ENCODE data around the gene VPS8.
"Not testable (repeated sequence)": the region's sequence is repeated elsewhere in the genome, so short reads cannot be mapped to it uniquely, and the experiment has no call there.

Gene VPS8

GRCh38 chr3:184982076-184982475, 170.1 kb downstream of the VPS8 start:
- no peaks in the 10 kb centered on the region for H3K9me2 ChIP-seq (ENCODE audit: low read depth, low read length)
- H3K79me2 ChIP-seq (ENCODE audit: insufficient read depth, low read length) = no peaks in the 10 kb centered on the region
- H3K4me2 ChIP-seq (ENCODE audit: low read length) = no peak overlapping the region
- H3K9me3 ChIP-seq (ENCODE audit: low read length) = no peaks in the 10 kb centered on the region
- no peaks in the 10 kb centered on the region for H4K20me1 ChIP-seq (ENCODE audit: insufficient read depth, low read length)
- no peak overlapping the region for H2AFZ ChIP-seq (ENCODE audit: low read length)
- no peak overlapping the region for H3K27ac ChIP-seq (ENCODE audit: low read depth, low read length, poor library complexity, severe bottlenecking)
- TF ChIP-seq EZH2 (IDR thresholded peaks at IDR 0.05; ENCODE audit: borderline replicate concordance, low read length) (no peak), CTCF (IDR thresholded peaks at IDR 0.05; ENCODE audit: low read length) (no peak)
- H3K36me3 ChIP-seq (ENCODE audit: insufficient read depth, low read length) = peaks cover 6% of the 10 kb centered on the region; the same call in 1 of the 2 replicates
- H3K27me3 ChIP-seq (ENCODE audit: insufficient read depth, low read length) = no peaks in the 10 kb centered on the region
- H3F3A ChIP-seq (ENCODE audit: insufficient read depth, low read length) = no peaks in the 10 kb centered on the region
- H3K4me3 ChIP-seq (ENCODE audit: low read depth, low read length, poor library complexity, severe bottlenecking) = no peak overlapping the region
- no peaks in the 10 kb centered on the region for H3K4me1 ChIP-seq (ENCODE audit: insufficient read depth, low read length, severe bottlenecking)
- no peak overlapping the region for H3K9ac ChIP-seq (ENCODE audit: low read length)

GRCh38 chr3:184985586-184985985, 173.6 kb downstream of the VPS8 start:
- H3K79me2 ChIP-seq (ENCODE audit: insufficient read depth, low read length) = no peaks in the 10 kb centered on the region
- no peak overlapping the region for H3K4me3 ChIP-seq (ENCODE audit: low read depth, low read length, poor library complexity, severe bottlenecking)
- no peak overlapping the region for H3K9ac ChIP-seq (ENCODE audit: low read length)
- no peak overlapping the region for H3K27ac ChIP-seq (ENCODE audit: low read depth, low read length, poor library complexity, severe bottlenecking)
- H3K9me3 ChIP-seq (ENCODE audit: low read length) = no peaks in the 10 kb centered on the region
- H4K20me1 ChIP-seq (ENCODE audit: insufficient read depth, low read length) = no peaks in the 10 kb centered on the region
- no peaks in the 10 kb centered on the region for H3F3A ChIP-seq (ENCODE audit: insufficient read depth, low read length)
- peaks cover 14% of the 10 kb centered on the region; the same call in 1 of the 2 replicates for H3K36me3 ChIP-seq (ENCODE audit: insufficient read depth, low read length)
- no peaks in the 10 kb centered on the region for H3K9me2 ChIP-seq (ENCODE audit: low read depth, low read length)
- H3K4me2 ChIP-seq (ENCODE audit: low read length) = no peak overlapping the region
- no peaks in the 10 kb centered on the region for H3K27me3 ChIP-seq (ENCODE audit: insufficient read depth, low read length)
- TF ChIP-seq EZH2 (IDR thresholded peaks at IDR 0.05; ENCODE audit: borderline replicate concordance, low read length) = no peak
- no peak overlapping the region for H2AFZ ChIP-seq (ENCODE audit: low read length)
- no peaks in the 10 kb centered on the region for H3K4me1 ChIP-seq (ENCODE audit: insufficient read depth, low read length, severe bottlenecking)

- Histone ChIP-seq H3K9me3 (ENCODE audit: low read length) (no peaks in the 10 kb centered on the region), H3K9me2 (ENCODE audit: low read depth, low read length) (no peaks in the 10 kb centered on the region), H3K27me3 (ENCODE audit: insufficient read depth, low read length) (no peaks in the 10 kb centered on the region), H3K27ac (ENCODE audit: low read depth, low read length, poor library complexity, severe bottlenecking) (no peak overlapping the region), H3K9ac (ENCODE audit: low read length) (no peak overlapping the region), H3F3A (ENCODE audit: insufficient read depth, low read length) (no peaks in the 10 kb centered on the region), H3K36me3 (ENCODE audit: insufficient read depth, low read length) (peaks cover 14% of the 10 kb centered on the region; the same call in 1 of the 2 replicates), H4K20me1 (ENCODE audit: insufficient read depth, low read length) (no peaks in the 10 kb centered on the region), H3K4me2 (ENCODE audit: low read length) (no peak overlapping the region), H3K4me3 (ENCODE audit: low read depth, low read length, poor library complexity, severe bottlenecking) (no peak overlapping the region), H3K79me2 (ENCODE audit: insufficient read depth, low read length) (no peaks in the 10 kb centered on the region), H2AFZ (ENCODE audit: low read length) (no peak overlapping the region), H3K4me1 (ENCODE audit: insufficient read depth, low read length, severe bottlenecking) (no peaks in the 10 kb centered on the region)
- TF ChIP-seq CTCF (IDR thresholded peaks at IDR 0.05; ENCODE audit: low read length) = no peak
- TF ChIP-seq EZH2 (IDR thresholded peaks at IDR 0.05; ENCODE audit: borderline replicate concordance, low read length) = no peak
Observed at GRCh38 chr3:184986366-184986889, 174.5 kb downstream of the VPS8 start.

GRCh38 chr3:184993394-184993793, 181.4 kb downstream of the VPS8 start:
- TF ChIP-seq CTCF (IDR thresholded peaks at IDR 0.05; ENCODE audit: low read length) (no peak), EZH2 (IDR thresholded peaks at IDR 0.05; ENCODE audit: borderline replicate concordance, low read length) (no peak)
- no peaks in the 10 kb centered on the region for H3K27me3 ChIP-seq (ENCODE audit: insufficient read depth, low read length)
- no peak overlapping the region for H2AFZ ChIP-seq (ENCODE audit: low read length)
- H3K79me2 ChIP-seq (ENCODE audit: insufficient read depth, low read length) = no peaks in the 10 kb centered on the region
- no peak overlapping the region for H3K9ac ChIP-seq (ENCODE audit: low read length)
- no peaks in the 10 kb centered on the region for H3F3A ChIP-seq (ENCODE audit: insufficient read depth, low read length)
- peaks cover 37% of the 10 kb centered on the region for H3K36me3 ChIP-seq (ENCODE audit: insufficient read depth, low read length)
- H3K4me3 ChIP-seq (ENCODE audit: low read depth, low read length, poor library complexity, severe bottlenecking) = no peak overlapping the region
- no peaks in the 10 kb centered on the region for H4K20me1 ChIP-seq (ENCODE audit: insufficient read depth, low read length)
- H3K4me1 ChIP-seq (ENCODE audit: insufficient read depth, low read length, severe bottlenecking) = no peaks in the 10 kb centered on the region
- H3K9me3 ChIP-seq (ENCODE audit: low read length) = no peaks in the 10 kb centered on the region
- no peak overlapping the region for H3K27ac ChIP-seq (ENCODE audit: low read depth, low read length, poor library complexity, severe bottlenecking)
- H3K4me2 ChIP-seq (ENCODE audit: low read length) = no peak overlapping the region
- no peaks in the 10 kb centered on the region for H3K9me2 ChIP-seq (ENCODE audit: low read depth, low read length)

GRCh38 chr3:185003876-185004275, 191.9 kb downstream of the VPS8 start:
- not testable (repeated sequence) for H3K27ac ChIP-seq (ENCODE audit: low read depth, low read length, poor library complexity, severe bottlenecking); H3K9ac ChIP-seq (ENCODE audit: low read length); H3F3A ChIP-seq (ENCODE audit: insufficient read depth, low read length); H3K4me1 ChIP-seq (ENCODE audit: insufficient read depth, low read length, severe bottlenecking); H4K20me1 ChIP-seq (ENCODE audit: insufficient read depth, low read length); H3K9me2 ChIP-seq (ENCODE audit: low read depth, low read length); H3K4me2 ChIP-seq (ENCODE audit: low read length); H3K27me3 ChIP-seq (ENCODE audit: insufficient read depth, low read length); H2AFZ ChIP-seq (ENCODE audit: low read length); H3K9me3 ChIP-seq (ENCODE audit: low read length); H3K4me3 ChIP-seq (ENCODE audit: low read depth, low read length, poor library complexity, severe bottlenecking); H3K79me2 ChIP-seq (ENCODE audit: insufficient read depth, low read length)
- H3K36me3 ChIP-seq (ENCODE audit: insufficient read depth, low read length) = peaks cover 38% of the 10 kb centered on the region

Measured in OCI-LY1 (cell line).